Fibroblast of skin of right quadriceps (primary cell): ENCODE results near the gene ZNF629.

Source experiments
- DNase-seq: peaks from one replicate; pipeline ENCODE4 v3.0.0-alpha.2; 2013

ZNF629 gene

DNA sequence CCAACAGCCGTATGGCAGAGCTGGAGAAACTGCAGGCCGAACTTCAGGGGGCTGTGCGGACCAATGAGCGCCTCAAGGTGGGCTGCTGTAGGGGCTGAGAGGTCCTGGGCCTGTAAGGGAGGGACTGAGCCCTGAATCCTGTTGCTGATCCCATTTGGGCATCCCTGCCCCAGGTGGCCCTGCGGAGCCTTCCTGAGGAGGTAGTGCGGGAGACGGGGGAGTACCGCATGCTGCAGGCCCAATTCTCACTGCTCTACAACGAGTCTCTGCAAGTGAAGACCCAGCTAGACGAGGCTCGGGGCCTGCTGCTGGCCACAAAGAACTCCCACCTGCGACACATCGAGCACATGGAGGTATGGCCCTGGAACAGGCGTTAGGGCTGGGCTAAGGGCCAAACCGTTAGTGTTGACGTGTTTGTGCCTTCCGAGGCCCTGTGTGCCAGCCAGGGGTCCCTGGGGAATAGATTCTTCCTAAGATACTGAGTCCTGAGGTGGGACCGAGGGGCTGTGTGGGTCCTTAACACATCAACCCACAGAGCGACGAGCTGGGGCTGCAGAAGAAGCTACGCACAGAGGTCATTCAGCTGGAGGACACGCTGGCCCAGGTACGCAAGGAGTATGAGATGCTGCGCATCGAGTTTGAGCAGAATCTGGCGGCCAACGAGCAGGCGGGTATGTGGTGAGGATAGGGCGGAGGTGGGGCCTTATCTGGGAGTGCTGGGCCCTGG, 20.6 kb downstream of the ZNF629 start:
- DNase-seq, result no peak

DNA sequence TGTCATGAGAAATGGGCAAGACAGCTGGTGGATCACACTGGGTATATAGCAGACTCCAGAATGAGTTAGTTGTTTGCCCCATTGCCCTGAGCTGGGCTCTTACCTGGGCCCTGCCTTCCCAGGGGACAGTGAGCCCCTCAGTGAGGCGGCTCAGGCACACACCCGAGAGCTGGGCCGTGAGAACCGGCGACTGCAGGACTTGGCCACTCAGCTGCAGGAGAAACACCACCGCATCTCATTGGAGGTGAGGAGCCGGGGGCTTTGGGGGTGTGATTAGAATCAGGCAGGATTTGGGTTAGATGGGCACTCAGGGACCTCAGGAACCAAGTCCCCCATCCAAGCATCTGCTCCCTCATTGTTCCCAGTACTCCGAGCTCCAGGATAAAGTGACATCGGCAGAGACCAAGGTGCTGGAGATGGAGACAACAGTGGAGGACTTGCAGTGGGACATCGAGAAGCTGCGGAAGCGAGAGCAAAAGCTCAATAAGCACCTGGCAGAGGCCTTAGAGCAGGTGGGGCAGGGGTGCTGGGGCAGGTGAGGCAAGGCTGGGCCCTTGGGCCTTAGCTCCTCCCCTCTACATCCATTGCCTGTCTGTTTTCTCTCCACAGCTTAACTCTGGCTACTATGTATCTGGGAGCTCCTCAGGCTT, 22.1 kb downstream of the ZNF629 start:
- DNase-seq, result no peak

DNA sequence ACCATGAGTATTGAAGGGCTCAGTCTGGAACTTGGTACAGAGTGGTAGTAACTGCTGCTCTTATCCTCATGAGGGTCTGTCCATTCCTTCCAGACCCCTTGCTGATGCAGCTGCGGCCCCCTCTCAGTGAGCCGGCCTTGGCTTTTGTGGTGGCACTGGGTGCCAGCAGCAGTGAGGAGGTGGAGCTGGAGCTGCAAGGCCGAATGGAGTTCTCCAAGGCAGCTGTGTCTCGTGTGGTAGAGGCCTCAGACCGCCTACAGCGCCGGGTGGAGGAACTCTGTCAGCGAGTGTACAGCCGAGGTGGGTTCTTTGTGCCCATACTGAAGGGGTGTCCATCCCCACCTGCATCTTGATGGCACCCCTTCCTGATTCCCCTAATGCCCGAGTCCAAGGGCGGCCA, 22.9 kb downstream of the ZNF629 start:
- no peak for DNase-seq

DNA sequence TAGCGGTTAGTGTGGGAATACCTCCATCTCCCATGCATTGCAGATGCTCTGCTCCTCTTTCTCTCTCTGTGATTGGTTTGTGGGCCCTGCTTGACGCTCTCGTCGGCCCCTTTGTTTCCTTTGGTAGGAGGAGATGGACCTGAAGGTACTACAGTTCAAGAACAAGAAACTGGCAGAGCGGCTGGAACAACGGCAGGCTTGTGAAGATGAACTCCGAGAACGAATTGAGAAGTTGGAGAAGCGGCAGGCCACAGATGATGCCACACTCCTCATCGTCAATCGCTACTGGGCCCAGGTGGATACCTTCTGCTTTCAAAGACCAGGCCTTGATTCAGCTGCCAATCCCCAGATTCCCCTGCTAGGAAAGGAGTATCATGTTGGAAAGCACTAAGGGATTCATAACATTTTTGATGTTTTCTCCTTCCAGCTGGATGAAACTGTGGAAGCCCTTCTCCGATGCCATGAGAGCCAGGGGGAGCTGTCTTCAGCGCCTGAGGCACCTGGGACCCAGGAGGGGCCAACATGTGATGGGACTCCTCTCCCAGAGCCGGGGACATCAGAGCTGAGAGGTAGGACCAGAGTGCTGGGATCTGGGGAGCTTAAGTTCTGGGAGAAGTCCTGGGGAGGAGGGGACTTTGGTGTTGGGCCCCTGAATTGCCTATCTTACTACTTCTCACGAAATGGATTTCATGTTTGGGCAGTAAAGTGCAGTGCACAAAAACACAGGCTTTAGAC, 23.8 kb downstream of the ZNF629 start:
- no peak for DNase-seq

DNA sequence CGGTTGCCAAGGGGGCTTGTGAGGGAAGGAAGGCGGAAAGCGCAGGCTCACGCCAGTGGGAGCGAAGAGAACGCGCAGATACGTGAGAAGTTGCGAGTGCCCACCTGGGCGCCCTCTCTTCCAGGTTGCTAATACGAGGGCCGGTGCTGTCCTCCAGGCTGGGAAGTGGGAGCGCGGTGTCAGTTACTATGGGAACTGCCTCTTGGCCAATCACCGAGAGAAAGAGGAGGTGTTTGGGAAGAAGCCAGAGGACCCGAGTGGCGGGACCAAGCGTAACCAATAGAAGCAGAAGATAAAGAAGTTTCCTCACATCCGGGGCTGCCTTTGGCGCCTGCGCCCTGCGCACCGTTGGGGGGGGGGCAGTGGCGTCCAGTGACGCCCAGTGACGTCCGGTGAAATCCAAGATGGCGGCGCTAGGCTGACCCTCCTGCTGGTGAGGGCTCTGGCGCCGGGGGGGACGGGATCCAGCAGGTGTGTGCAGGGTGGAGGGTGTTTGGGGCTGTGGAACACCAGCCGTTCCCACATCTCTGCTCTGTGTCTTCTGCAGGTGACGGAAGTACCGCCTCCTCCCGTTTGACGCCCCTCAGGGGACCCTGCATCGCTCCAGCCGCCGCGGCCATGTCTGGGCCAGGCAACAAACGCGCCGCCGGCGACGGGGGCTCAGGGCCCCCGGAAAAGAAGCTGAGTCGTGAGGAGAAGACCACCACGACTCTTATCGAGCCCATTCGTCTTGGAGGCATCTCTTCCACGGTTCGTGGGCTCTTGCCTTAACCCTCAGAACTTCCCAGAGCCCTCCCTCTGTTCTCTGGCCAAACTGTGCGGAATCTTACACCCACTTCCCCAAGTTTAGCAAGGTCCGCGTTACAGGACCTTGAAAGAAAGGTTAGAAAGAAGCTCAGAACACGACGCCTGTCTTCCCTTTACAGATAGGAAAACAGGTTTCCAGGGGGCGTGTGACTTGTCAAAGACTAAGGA, 24.8 kb downstream of the ZNF629 start, which contains the start of the genes CFAP119 and RNF40:
CFAP119 (minus strand) TSS at position 135 of the 975 bp plus-strand sequence. CDS start 314 bp downstream, outside the sequence.
RNF40 (plus strand) TSS at position 395 of the 975 bp plus-strand sequence; CDS start at position 619, 224 bp downstream.
- DNase-seq, result peak; percentile 97

DNA sequence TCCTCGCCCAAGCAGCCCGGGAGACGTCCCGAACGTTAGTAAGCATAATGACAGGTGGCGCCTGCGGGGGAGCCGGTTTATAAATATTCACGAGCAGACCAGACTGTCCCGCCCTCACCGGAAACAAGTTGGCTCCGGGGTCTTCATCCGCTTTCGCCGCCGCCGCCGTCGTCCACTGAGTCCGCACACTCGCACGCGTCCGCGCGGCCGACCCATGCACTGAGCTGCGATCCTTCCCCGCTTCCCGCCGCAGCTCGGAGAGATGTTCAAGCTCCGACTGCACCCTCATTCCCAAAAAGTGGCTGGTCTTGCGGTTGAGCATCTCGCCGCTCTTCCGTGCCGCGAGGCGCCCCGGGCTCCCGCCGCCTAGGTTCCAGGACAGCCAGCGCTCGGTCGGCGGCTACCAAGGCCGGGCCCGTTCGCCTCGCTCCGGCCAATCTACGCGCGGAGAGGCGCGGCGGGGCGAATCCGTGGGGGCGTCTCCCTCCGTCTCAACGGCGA, 25.5 kb downstream of the ZNF629 start:
- DNase-seq, result peak; percentile 20

DNA sequence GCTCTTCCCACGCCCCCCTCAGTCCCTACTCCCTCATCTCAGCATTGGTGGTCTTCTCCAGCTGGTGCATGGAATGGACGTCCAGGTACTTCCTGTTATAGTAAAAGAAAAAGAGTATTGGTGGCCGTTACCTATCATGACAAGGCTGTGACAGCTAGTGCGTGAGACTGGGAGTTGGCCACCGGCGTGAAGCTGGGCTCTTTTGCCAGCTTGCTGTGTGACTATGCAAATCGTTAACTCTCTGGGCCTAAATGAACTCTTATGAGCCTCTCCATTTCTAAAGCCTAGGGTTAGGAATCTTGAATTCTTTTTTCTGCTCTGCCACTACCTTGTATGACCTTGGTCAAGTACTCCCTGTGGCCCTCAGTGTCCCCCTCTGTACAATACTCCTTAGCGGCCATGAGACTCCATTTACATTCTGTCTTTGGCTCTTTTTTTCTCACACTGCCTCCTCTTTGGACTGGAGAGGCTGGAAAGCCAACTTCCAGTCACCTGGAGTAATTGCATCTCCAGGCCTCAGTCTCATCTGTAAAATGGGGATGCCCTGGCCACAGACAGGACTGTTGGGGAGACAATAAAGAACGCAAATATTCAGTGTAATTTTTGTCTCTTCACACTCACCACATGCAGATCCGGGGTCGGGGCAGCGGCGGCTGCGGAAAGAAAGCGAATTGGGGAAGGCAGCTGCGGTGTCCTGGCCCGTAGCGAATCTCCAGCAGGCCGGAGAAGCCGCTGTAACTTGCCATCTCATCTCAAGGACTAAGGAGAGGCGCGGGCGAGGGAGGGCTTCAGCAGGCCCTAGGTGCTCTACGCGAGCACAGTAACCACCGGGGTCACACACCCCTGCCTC, 26.2 kb downstream of the ZNF629 start:
- no peak for DNase-seq

DNA sequence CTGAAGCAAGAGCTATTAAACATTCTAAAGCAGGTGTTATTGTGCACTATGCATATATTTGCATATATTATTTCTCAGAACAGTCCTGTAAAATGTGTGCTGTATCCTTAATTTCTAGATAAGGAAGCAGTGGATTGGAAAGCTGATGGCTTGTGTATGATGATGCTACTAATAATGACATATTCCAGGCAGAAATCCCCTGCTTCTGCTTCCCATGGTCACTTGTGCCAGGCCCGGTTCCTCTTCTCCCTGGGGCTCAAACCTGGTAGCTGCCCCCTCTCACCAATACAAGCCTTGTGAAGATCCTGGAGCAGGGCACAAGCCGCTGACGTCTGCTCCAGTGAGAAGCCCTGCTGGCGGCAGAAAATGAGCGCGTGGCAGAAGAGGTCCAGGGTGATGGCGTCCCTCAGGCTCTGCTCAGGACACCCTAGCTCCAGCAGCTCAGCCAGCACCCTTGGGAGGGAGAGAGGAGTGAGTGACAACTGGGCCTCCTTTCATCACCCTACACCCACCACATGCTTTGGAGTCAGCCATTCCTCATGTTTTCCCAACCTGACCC, 26.9 kb downstream of the ZNF629 start:
- DNase-seq, result no peak

DNA sequence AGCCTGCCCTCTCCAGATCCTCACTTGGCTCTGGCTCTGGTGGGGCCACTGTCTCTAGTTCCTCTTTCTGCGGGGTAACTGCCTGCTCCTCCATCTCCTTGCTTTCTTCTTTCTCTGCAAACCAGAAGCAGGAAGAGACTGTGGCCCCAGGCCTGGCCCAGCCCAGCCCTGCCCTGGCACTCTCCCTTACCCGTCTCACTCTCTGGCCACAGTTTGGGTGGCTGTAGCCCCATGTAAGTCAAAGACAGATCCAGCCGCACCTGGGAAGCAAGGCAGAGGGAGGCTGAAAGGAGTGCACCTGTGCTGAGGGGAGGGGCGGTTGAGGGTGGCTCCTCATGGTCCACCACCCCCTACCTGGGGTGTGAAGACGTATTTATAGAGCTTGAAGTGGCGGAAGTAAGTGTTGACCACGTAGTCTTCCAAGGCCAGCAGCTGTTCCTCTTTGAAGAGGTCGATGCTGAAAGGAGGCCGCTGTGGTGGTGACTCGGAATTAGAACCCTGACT, 28.0 kb downstream of the ZNF629 start:
- DNase-seq, result no peak

DNA sequence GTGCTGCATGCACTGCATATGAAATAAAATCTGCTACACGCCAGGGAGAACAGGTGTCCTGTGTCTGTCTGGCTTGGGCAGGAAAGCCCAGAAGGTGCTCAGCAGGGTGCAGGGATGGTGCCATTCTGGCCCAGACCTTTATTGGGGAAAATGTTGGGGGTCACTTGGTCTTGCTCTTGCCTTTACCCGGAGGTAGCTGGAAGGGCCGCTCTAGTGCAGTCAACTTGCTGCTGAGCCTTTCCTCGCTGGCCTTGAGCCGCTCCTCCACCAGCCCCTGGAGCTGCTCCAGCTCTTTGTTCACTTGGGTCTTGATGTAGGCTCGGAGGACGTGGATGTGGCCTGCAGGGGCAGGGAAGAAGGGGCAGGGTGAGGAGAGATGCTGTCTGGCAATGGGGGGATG, 29.7 kb downstream of the ZNF629 start:
- DNase-seq, result no peak

DNA sequence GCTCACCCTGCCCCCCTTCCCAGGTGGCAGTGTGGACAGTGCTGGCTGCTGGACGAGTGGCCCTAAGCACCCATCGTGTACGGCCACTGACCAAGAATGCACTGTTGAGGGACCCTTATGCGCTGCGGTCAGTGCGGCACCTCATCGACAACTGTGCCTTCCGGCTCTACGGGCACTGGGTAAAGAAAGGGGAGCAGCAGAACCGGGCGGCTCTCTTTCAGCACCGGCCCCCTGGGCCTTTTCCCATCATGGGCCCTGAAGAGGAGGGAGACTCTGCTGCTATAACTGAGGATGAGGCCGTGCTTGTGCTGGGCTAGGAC, 30.3 kb downstream of the ZNF629 start:
- no peak for DNase-seq

DNA sequence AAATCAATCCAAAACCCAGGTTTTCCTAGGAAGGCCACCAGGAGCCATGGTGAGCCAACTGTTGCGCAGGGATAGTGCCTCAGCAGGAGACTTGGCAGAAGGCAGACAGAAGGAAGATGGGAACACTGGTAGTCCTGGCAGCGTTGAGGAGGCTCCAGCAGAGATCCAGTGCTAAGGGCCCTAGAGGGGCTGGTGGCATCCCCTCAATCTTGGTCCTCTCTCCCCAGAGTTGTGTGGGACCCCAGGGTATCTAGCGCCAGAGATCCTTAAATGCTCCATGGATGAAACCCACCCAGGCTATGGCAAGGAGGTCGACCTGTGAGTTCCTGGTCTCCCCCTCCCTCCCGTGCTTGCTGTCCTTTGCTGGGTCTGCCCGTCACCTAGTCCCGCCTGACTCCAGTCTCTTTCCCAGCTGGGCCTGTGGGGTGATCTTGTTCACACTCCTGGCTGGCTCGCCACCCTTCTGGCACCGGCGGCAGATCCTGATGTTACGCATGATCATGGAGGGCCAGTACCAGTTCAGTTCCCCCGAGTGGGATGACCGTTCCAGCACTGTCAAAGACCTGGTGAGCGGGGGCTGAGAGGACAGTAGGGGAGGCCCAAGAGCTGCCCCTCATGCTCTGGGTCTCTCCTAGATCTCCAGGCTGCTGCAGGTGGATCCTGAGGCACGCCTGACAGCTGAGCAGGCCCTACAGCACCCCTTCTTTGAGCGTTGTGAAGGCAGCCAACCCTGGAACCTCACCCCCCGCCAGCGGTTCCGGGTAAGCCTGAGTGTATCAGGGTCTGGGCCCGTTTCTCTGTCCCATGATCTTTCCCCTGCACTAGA, 30.8 kb downstream of the ZNF629 start:
- DNase-seq, result no peak

DNA sequence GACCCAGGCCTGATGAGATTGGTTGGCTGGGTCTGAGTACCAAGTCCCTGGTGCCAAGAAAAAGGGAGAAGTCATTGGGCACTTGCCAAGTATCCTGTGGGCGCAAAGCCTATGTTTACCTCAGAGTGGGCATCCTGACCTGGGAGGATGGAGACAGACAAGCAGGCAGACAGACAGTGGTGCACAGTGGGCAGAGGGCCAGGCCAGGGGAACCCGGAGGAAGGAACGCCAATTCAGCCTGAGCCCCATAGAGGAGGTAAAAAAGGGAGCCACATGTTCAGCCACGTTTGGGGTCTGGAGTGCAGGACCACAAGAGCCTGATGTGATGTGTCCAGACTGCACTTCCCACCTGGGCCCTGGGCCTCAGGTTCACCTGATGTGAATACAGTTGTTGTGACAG, 33.4 kb downstream of the ZNF629 start:
- no peak for DNase-seq

DNA sequence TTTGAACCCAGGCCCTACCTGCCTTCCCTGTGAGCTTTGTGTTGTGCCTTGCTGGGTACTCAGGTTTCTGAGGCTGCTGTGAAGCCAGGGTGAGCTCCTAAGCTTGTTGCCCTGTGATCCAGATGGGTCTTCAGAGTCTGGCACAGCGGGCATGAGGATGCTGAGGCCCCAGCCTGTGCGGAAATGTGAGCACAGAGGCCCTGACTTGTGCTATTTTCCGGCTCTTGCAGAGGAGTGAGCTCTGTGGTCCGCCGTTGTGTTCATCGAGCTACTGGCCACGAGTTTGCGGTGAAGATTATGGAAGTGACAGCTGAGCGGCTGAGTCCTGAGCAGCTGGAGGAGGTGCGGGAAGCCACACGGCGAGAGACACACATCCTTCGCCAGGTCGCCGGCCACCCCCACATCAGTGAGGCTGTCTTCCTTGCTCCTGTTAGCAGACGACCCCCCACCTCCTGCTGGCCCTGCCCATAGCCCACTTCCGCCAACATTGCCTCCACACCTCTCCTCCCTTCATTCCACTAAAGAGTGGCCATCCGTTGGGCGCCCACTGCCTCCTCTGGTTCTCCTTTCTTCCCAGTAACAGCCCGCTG, 36.0 kb downstream of the ZNF629 start:
- DNase-seq, result no peak

DNA sequence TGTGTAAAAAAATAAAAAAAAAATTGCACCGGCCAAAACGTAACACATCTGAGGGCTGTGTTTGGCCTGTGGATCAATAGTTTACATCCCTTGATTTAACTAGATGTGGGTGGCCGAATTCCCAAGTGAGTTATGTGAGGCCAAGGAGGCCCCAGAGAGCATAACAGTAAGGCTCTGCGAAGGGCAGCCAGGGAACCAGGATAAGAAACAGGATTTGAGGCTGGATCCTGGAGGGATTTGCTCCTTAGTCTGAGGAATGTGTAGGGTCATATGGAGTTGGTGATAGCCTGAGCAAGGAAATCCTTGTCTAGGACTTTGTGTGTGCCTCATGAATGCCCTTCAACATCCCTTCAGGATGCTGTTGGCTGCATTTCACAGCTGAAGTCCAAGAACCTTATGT, 36.8 kb downstream of the ZNF629 start:
- no peak for DNase-seq

DNA sequence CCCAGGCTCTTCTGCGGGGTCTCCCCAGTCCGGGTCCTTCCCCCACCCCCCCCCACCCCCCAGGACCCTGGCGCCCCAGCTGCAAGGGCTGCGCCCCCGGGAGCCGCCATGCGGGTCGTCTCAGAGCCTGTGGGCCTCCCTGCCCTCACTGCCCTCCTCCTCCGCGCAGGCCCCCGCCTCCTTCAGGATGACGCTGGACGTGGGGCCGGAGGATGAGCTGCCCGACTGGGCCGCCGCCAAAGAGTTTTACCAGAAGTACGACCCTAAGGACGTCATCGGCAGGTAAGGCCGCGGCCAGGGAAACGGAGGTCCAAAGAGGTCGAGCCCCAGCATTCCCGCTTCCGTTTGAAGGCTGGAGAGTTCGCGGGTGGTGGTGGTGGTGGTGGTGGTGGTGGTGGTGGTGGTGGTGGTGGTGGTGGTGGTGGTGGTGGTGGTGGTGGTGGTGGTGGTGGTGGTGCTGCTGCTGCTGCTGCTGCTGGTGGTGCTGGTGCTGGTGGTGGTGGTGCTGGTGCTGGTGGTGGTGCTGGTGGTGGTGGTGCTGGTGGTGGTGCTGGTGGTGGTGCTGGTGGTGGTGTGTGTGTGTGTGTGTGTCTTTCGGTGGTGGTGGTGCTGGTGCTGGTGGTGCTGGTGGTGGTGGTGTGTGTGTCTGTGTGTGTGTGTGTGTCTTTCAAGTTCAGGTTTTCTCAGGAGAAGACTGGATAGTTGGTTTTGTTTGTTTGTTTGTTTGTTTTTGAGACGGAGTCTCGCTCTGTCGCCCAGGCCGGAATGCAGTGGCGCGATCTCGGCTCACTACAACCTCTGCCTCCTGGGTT, 38.2 kb downstream of the ZNF629 start:
- DNase-seq, result peak; percentile 19

DNA sequence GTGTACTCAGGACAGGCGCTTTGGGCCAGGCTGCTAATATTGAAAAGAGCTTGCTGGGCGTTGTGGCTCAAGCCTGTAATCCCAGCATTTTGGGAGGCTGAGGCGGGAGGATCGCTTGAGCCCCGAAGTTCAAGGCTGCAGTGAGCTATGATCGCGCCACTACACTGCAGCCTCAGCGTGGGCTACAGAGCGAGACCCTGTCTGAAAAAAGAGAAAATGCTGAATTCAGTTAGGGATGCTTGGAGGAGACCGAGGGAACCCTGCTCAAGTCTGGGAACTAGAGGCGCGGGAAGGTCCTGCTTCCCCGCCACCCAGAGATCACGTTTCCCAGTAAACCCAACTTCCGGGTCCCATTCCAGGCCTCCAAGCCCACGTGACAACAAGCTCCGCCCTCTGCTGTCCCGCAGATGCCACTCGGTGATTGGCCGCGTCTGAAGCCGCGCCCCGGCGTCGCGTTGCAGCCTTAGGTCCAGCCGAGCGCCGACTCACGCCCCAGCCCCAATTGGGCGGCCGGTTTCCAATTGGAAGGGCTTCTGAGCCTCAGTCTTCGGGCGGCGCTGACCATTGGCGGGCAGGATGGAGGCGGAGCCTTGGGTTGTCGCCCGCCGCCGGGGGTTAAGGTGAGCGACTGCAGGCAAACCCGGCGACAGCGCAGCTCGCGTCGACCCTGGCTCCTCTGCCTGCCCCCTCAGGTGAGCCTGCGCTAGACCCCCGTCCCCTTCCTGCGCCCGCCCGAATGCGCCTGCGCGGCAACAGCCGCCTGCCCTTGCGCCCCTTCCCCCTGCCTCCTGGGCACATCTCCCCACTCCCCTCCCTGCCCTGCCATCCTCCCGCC, 39.0 kb downstream of the ZNF629 start, which contains the start of gene PHKG2:
PHKG2 (plus strand) TSS at position 627 of the 835 bp plus-strand sequence. CDS start 396 bp downstream, outside the sequence.
- peak; percentile 98 for DNase-seq

DNA sequence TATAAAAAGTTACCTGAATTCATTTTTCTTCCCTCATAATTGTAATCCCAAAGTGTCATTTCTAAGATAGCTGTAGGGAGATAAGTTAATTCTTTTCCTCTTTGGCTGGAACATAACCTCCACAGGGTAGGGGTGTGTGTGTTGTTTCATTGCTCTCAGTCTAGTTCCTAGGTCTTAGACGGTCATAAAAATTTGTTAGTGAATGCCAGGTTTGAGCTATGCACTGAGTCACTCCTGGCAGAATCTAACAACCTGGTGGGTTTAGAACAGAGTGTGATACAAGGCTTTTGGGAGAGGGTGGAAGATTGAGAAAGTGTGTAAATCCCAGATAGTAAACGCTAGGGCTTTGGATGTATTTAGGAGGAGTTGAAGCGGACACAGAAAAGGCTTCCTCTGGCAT, 39.7 kb downstream of the ZNF629 start:
- DNase-seq, result peak; percentile 39
